Panc1 (cell line): ENCODE data around the gene ITM2C. TPM values are rescaled to one million over a fixed set of nuclear protein-coding genes. Genes with fewer than 3 reads are reported as not detected.

Experiments
- ATAC-seq: fragments of 200-7000 bp; cut with Tn5 transposase; 2 replicates; pipeline ENCODE4 v1.9.1; 2020; ENCODE audit warnings: mild to moderate bottlenecking, moderate library complexity
- BruUV-seq: library from RNA; stranded (reverse); fragments of 400-500 nt; replicated peaks from 2 replicates; lab custom pipeline; 2021; lab: Mats Ljungman, UMichigan
- CTCF ChIA-PET: fragments of 300-600 bp; sonication (Branson Sonifier 250); formaldehyde crosslinking; loops from one replicate; lab custom pipeline; 2022; ENCODE audit warnings: antibody characterized with exemption; lab: Charles Lee
- POLR2A ChIA-PET: fragments of 300-600 bp; sonication (Branson Sonifier 250); formaldehyde crosslinking; loops from one replicate; lab custom pipeline; 2022; ENCODE audit warnings: antibody characterized with exemption; lab: Charles Lee
- DNase-seq: peaks from one replicate; pipeline ENCODE4 v3.0.0-alpha.2; 2010; ENCODE audit warnings: low read depth, low spot score
- H3K27ac ChIP-seq: 2 replicates; pipeline ENCODE4 v1.5.1; 2011; ENCODE audit warnings: mild to moderate bottlenecking, low read length, inconsistent platforms
- H3K27me3 ChIP-seq: fragments of 200-500 bp; sonication (Bioruptor generic); 2 replicates; pipeline ENCODE4 v1.6.0; 2014; ENCODE audit warnings: low read length, inconsistent platforms; ENCODE audit not compliant: control insufficient read depth, insufficient read depth
- H3K36me3 ChIP-seq: fragments of 200-500 bp; sonication (Bioruptor generic); 2 replicates; pipeline ENCODE4 v1.5.1; 2014; ENCODE audit warnings: inconsistent platforms, mild to moderate bottlenecking, low read length, moderate library complexity; ENCODE audit not compliant: control insufficient read depth, insufficient read depth
- H3K4me1 ChIP-seq: 2 replicates; pipeline ENCODE4 v1.5.1; 2011; ENCODE audit warnings: inconsistent platforms, mild to moderate bottlenecking, low read length, moderate library complexity; ENCODE audit not compliant: control insufficient read depth, insufficient read depth
- H3K4me3 ChIP-seq, 2 experiments: 2 replicates each; pipeline ENCODE4 v1.5.1; 2011 to 2012; ENCODE audit warnings: low read depth in 2 of 2, low read length in 2 of 2, mild to moderate bottlenecking in 2 of 2, inconsistent platforms in 1 of 2, moderate library complexity in 1 of 2
- H3K9me3 ChIP-seq: fragments of 200-500 bp; sonication (Bioruptor generic); 2 replicates; pipeline ENCODE4 v1.5.1; 2014; ENCODE audit warnings: low read depth, mild to moderate bottlenecking, inconsistent platforms, low read length, moderate library complexity; ENCODE audit not compliant: control insufficient read depth, insufficient read depth
- POLR2AphosphoS5 ChIP-seq: IDR thresholded peaks from 2 replicates; pipeline ENCODE4 v1.6.1; 2012; ENCODE audit warnings: mild to moderate bottlenecking, low read depth, low read length, moderate library complexity
- REST ChIP-seq, 2 experiments: IDR thresholded peaks; 2 replicates each; pipeline ENCODE4 v1.6.1; 2011 to 2012; ENCODE audit warnings: low read depth in 2 of 2, control low read depth in 1 of 2, low read length in 1 of 2, mild to moderate bottlenecking in 1 of 2, moderate library complexity in 1 of 2; ENCODE audit not compliant: insufficient read depth in 1 of 2
- SIN3A ChIP-seq: IDR thresholded peaks from 2 replicates; pipeline ENCODE4 v1.6.1; 2012; ENCODE audit warnings: low read depth, mild to moderate bottlenecking, low read length, moderate library complexity, borderline replicate concordance; ENCODE audit not compliant: insufficient read depth
- TCF7L2 ChIP-seq: IDR thresholded peaks from 2 replicates; pipeline ENCODE4 v1.6.1; 2011; ENCODE audit warnings: mild to moderate bottlenecking, low read depth, low read length, inconsistent platforms
- in situ Hi-C: cut with HindIII; loops from 2 replicates; pipeline ENCODE4 v1.10.0; 2016; ENCODE audit warnings: low sequenced_read_pairs, low pct_unique_long_range_greater_than_20kb
- intact Hi-C: fragments of 100-400 bp; cut with micrococcal nuclease; formaldehyde crosslinking; loops from one replicate; pipeline ENCODE4 v1.10.0; 2022; ENCODE audit not compliant: unreplicated experiment
- total RNA-seq: library from RNA; stranded (reverse); gene quantifications from one replicate; pipeline ENCODE4 v1.2.1, GENCODE V29; 2021; ENCODE audit not compliant: unreplicated experiment
- TF ChIP-seq, protein P1 (sequence below): fragments of 450-650 bp; IDR thresholded peaks from 2 replicates; pipeline ENCODE4 v1.5.1; 2017; ENCODE audit warnings: mild to moderate bottlenecking

The ITM2C gene
- total RNA-seq, 1 experiment from 2014 or later, result 114 TPM

DNA sequence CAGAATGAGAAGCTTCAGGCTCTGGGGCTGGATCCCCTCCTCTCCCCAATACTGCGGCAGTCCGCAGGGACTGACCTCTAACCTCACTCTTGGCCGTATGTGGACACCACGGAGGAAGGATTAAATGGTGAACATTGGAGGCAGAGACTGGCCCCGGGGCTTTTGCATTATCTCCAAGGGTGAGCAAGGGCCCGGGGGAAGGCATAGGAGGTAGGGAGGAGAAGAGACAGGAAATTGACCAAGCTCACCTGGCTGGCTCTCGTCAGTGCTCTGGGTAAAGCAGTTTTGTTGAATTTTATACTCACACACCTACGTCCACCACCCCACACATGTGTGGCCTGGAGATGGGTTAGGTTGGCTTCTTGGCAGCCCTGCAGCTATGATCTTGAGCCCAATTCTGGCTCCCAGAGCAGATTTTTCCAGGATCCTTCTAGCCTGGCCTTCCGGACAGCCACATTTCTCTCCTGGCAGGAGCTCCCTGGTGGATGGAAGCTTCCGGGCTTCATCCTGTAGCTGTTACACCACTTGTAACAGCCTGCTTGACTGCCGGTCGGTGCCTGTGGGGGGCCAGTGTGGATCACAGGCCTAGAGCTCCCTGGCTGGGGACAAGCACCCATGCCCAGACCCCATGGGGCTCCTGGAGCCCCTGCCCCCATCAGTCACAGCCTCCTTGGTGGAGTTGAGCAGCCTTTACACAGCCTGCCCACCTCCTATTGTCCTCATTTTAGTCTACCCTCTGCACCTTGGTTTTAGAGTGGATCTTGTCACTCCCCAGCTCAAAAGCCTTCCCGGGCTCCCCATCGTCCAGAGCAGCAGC is 7.6 kb downstream of the ITM2C start:
- in situ Hi-C loops (no loop called here), intact Hi-C loops (no loop called here)
- H3K36me3 ChIP-seq, result no peaks in the 10 kb centered on the region
- DNase-seq, result no peak
- no peaks in the 10 kb centered on the region for H3K27me3 ChIP-seq
- no peaks in the 10 kb centered on the region for H3K9me3 ChIP-seq
- POLR2A ChIA-PET, result no interaction called here
- CTCF ChIA-PET, result no interaction called here
- TF ChIP-seq REST (IDR thresholded peaks at IDR 0.05; ENCODE audit: insufficient read depth in 1 of 2, low read depth in 2 of 2, low read length in 1 of 2) (no peak), TCF7L2 (no peak)
- no peak overlapping the region for H3K4me3 ChIP-seq
- BruUV-seq, result no TSS peak
- H3K4me1 ChIP-seq, result peaks cover 45% of the 10 kb centered on the region
- H3K27ac ChIP-seq, result no peak overlapping the region
- ATAC-seq, result no peak

DNA sequence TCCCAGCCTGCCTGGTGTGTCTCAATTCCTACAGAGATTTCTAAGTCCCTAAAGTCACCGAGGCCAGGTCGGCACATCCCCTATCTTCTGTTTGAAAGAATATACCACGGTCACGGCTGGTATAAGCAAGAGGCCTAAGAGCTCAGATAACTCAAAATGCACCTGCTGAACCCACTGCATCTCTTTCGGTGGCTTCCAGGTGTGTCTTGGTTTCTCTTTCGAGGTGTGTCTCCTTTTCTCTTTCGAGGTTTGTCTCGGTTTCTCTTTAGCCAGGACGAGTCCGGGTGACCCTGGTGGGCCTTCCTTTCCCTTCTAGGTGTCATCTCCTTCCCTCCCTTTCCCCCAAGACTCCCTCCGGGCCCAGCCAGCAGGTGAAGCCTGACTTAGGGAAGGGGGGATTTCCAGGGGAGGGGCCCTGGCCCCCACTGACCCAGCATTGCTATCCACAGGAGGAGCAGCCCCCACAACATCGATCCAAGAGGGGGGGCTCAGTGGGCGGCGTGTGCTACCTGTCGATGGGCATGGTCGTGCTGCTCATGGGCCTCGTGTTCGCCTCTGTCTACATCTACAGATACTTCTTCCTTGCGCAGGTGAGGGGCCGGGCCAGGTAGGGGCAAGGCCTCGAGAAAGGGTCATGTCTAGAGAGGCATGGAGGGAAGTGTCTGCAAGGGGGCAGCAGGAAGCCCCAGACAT is 8.4 kb downstream of the ITM2C start:
- no peaks in the 10 kb centered on the region for H3K9me3 ChIP-seq
- BruUV-seq, result no TSS peak

More for the DNA sequence above, 8.4 kb downstream of the ITM2C start:
- H3K4me3 ChIP-seq, result no peak overlapping the region
- intact Hi-C loops (no loop called here), in situ Hi-C loops (no loop called here)
- H3K36me3 ChIP-seq, result no peaks in the 10 kb centered on the region
- peaks cover 38% of the 10 kb centered on the region for H3K4me1 ChIP-seq
- CTCF ChIA-PET, result no interaction called here
- DNase-seq (no peak), ATAC-seq (no peak)
- no peaks in the 10 kb centered on the region for H3K27me3 ChIP-seq
- POLR2A ChIA-PET, result no interaction called here
- no peak overlapping the region for H3K27ac ChIP-seq
- no peak for TF ChIP-seq POLR2AphosphoS5
- TF ChIP-seq TCF7L2, result no peak
- TF ChIP-seq SIN3A, result no peak
- TF ChIP-seq, protein P1, sequence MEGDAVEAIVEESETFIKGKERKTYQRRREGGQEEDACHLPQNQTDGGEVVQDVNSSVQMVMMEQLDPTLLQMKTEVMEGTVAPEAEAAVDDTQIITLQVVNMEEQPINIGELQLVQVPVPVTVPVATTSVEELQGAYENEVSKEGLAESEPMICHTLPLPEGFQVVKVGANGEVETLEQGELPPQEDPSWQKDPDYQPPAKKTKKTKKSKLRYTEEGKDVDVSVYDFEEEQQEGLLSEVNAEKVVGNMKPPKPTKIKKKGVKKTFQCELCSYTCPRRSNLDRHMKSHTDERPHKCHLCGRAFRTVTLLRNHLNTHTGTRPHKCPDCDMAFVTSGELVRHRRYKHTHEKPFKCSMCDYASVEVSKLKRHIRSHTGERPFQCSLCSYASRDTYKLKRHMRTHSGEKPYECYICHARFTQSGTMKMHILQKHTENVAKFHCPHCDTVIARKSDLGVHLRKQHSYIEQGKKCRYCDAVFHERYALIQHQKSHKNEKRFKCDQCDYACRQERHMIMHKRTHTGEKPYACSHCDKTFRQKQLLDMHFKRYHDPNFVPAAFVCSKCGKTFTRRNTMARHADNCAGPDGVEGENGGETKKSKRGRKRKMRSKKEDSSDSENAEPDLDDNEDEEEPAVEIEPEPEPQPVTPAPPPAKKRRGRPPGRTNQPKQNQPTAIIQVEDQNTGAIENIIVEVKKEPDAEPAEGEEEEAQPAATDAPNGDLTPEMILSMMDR, result no peak
- no peak for TF ChIP-seq REST (IDR thresholded peaks at IDR 0.05; ENCODE audit: insufficient read depth in 1 of 2, low read depth in 2 of 2, low read length in 1 of 2)
